ENCODE measurements around the gene TRPV3. TPM values are rescaled to one million over a fixed set of nuclear protein-coding genes. Genes with fewer than 3 reads are reported as not detected.
"Not testable (repeated sequence)": the region's sequence is repeated elsewhere in the genome, so short reads cannot be mapped to it uniquely, and the experiment has no call there.

The TRPV3 gene
- total RNA-seq, 1 experiment from 2014 or later = 1.4 TPM

DNA sequence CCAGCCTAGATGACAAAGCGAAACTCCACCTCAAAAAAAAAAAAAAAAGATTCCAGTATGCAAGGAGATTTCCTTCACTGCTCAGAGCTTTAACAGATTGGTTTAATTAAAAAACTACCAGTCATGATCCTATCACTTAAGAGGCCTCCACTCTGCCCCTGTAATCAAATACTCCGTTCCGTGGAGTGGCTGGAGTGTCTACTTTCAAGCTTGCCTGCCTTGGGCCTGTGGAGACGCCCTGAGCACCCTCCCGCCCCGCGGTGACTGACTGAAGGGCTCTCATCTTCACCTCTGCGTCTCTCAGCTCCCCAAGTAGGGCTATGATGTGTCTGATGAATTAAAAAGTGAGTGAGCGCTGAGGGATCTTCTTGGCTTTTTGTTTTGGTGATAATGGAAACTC, 25.3 kb upstream of the TRPV3 start:
- POLR2A ChIA-PET = no interaction called here
- H3K9me2 ChIP-seq (ENCODE audit: insufficient read depth) = no peaks in the 10 kb centered on the region
- H3K9me3 ChIP-seq (ENCODE audit: control insufficient read depth in 1 of 2, insufficient read depth in 1 of 2, low read depth in 1 of 2, low read length in 2 of 2) = no peaks in the 10 kb centered on the region
- no peak overlapping the region for H3K4me3 ChIP-seq (replicated peaks in 1 of 2; ENCODE audit: low read depth in 1 of 2, low read length in 2 of 2)
- no peak overlapping the region for H2AFZ ChIP-seq (ENCODE audit: low read depth, low read length, poor library complexity, severe bottlenecking)
- no peaks in the 10 kb centered on the region for H3K79me2 ChIP-seq (ENCODE audit: insufficient read depth, low read length)
- RAD21 ChIA-PET (ENCODE audit: low non-redundant PET in 1 of 2, low total read pairs in 2 of 2, uncharacterized antibody in 2 of 2, unreplicated experiment in 2 of 2) = no interaction called here
- no peak overlapping the region for H3K9ac ChIP-seq (ENCODE audit: low read length)
- no peak overlapping the region for H3K27ac ChIP-seq (ENCODE audit: low read depth, low read length)
- BruUV-seq (replicated peaks) = no TSS peak
- H3K4me1 ChIP-seq (ENCODE audit: control insufficient read depth in 1 of 2, insufficient read depth in 2 of 2, low read length in 2 of 2) = no peaks in the 10 kb centered on the region
- H3K27me3 ChIP-seq (ENCODE audit: insufficient read depth, low read length) = no peaks in the 10 kb centered on the region
- TF ChIP-seq EGR1 (IDR thresholded peaks at IDR 0.05; ENCODE audit: low read depth) = no peak
- TF ChIP-seq EZH2 (IDR thresholded peaks at IDR 0.05) = no peak
- intact Hi-C loops (cut with micrococcal nuclease) = no loop called here
- no peaks in the 10 kb centered on the region for H4K20me1 ChIP-seq (ENCODE audit: insufficient read depth)
- DNase-seq (ENCODE audit: low read depth, low spot score) = no peak
- CTCF ChIA-PET = no interaction called here
- H3K36me3 ChIP-seq (ENCODE audit: control insufficient read depth in 1 of 2, insufficient read depth in 2 of 2, low read length in 2 of 2) = peaks cover 7 to 9% of the 10 kb centered on the region in 2 experiments; a peak in 2 of 4 replicates
- ATAC-seq = no peak
- no peak overlapping the region for H3K4me2 ChIP-seq (ENCODE audit: low read length)

GRCh38 chr17:3578667-3579066, 21.1 kb upstream of the TRPV3 start:
- POLR2A ChIA-PET; H3K4me2 ChIP-seq (ENCODE audit: low read length); H3K9me3 ChIP-seq (ENCODE audit: control insufficient read depth in 1 of 2, insufficient read depth in 1 of 2, low read depth in 1 of 2, low read length in 2 of 2); intact Hi-C loops (cut with micrococcal nuclease); BruUV-seq (replicated peaks); DNase-seq (ENCODE audit: low read depth, low spot score); H3K9me2 ChIP-seq (ENCODE audit: insufficient read depth); ATAC-seq; CTCF ChIA-PET; H3K27me3 ChIP-seq (ENCODE audit: insufficient read depth, low read length); H3K27ac ChIP-seq (ENCODE audit: low read depth, low read length); H3K4me1 ChIP-seq (ENCODE audit: control insufficient read depth in 1 of 2, insufficient read depth in 2 of 2, low read length in 2 of 2); H3K4me3 ChIP-seq (replicated peaks in 1 of 2; ENCODE audit: low read depth in 1 of 2, low read length in 2 of 2); H3K9ac ChIP-seq (ENCODE audit: low read length); H3K79me2 ChIP-seq (ENCODE audit: insufficient read depth, low read length); H2AFZ ChIP-seq (ENCODE audit: low read depth, low read length, poor library complexity, severe bottlenecking); H3K36me3 ChIP-seq (ENCODE audit: control insufficient read depth in 1 of 2, insufficient read depth in 2 of 2, low read length in 2 of 2); RAD21 ChIA-PET (ENCODE audit: low non-redundant PET in 1 of 2, low total read pairs in 2 of 2, uncharacterized antibody in 2 of 2, unreplicated experiment in 2 of 2); H4K20me1 ChIP-seq (ENCODE audit: insufficient read depth): not testable (repeated sequence)

GRCh38 chr17:3576970-3577369, 19.4 kb upstream of the TRPV3 start:
- CTCF ChIA-PET = no interaction called here
- Histone ChIP-seq H3K4me2 (ENCODE audit: low read length) (no peak overlapping the region), H3K27ac (ENCODE audit: low read depth, low read length) (no peak overlapping the region), H3K4me1 (ENCODE audit: control insufficient read depth in 1 of 2, insufficient read depth in 2 of 2, low read length in 2 of 2) (no peaks in the 10 kb centered on the region), H3K27me3 (ENCODE audit: insufficient read depth, low read length) (no peaks in the 10 kb centered on the region), H3K36me3 (ENCODE audit: control insufficient read depth in 1 of 2, insufficient read depth in 2 of 2, low read length in 2 of 2) (peaks cover 4 to 6% of the 10 kb centered on the region in 2 experiments; a peak in 2 of 4 replicates), H2AFZ (ENCODE audit: low read depth, low read length, poor library complexity, severe bottlenecking) (no peak overlapping the region), H3K4me3 (replicated peaks in 1 of 2; ENCODE audit: low read depth in 1 of 2, low read length in 2 of 2) (no peak overlapping the region), H3K9me3 (ENCODE audit: control insufficient read depth in 1 of 2, insufficient read depth in 1 of 2, low read depth in 1 of 2, low read length in 2 of 2) (no peaks in the 10 kb centered on the region), H4K20me1 (ENCODE audit: insufficient read depth) (no peaks in the 10 kb centered on the region), H3K79me2 (ENCODE audit: insufficient read depth, low read length) (no peaks in the 10 kb centered on the region), H3K9me2 (ENCODE audit: insufficient read depth) (no peaks in the 10 kb centered on the region), H3K9ac (ENCODE audit: low read length) (no peak overlapping the region)
- POLR2A ChIA-PET = no interaction called here
- TF ChIP-seq YY1 (IDR thresholded peaks at IDR 0.05; ENCODE audit: extremely low read depth, insufficient replicate concordance, low read depth, low read length) (no peak), MAX (IDR thresholded peaks at IDR 0.05) (no peak), POLR2A (IDR thresholded peaks at IDR 0.05; ENCODE audit: borderline replicate concordance, extremely low read depth, insufficient read depth, insufficient read length) (no peak), EGR1 (IDR thresholded peaks at IDR 0.05; ENCODE audit: low read depth) (no peak), ZBTB33 (IDR thresholded peaks at IDR 0.05; ENCODE audit: extremely low read depth, insufficient replicate concordance, low read length) (no peak), SRF (IDR thresholded peaks at IDR 0.05; ENCODE audit: low read depth) (no peak), CBX3 (IDR thresholded peaks at IDR 0.05; ENCODE audit: low read depth) (no peak), SP1 (IDR thresholded peaks at IDR 0.05; ENCODE audit: low read depth) (no peak), RAD21 (IDR thresholded peaks at IDR 0.05; ENCODE audit: low read depth) (no peak), ZFX (IDR thresholded peaks at IDR 0.05) (no peak), SIN3A (IDR thresholded peaks at IDR 0.05; ENCODE audit: low read depth) (no peak)
- TF ChIP-seq, protein P1, sequence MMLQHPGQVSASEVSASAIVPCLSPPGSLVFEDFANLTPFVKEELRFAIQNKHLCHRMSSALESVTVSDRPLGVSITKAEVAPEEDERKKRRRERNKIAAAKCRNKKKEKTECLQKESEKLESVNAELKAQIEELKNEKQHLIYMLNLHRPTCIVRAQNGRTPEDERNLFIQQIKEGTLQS (IDR thresholded peaks at IDR 0.05) = no peak
- RAD21 ChIA-PET (ENCODE audit: low non-redundant PET in 1 of 2, low total read pairs in 2 of 2, uncharacterized antibody in 2 of 2, unreplicated experiment in 2 of 2) = no interaction called here
- DNase-seq (ENCODE audit: low read depth, low spot score) (no peak), ATAC-seq (no peak)
- intact Hi-C loops (cut with micrococcal nuclease) = no loop called here
- no TSS peak for BruUV-seq (replicated peaks)

Data from HCT116 (cell line).